Measurements from ENCODE around the gene FBN1. TPM values are rescaled to one million over a fixed set of nuclear protein-coding genes. Genes with fewer than 3 reads are reported as not detected.
A peak's percentile ranks its signal among the peaks of the same experiment; 100 is the strongest.

FBN1 gene
- total RNA-seq, 6 experiments from 2014 or later: 1.7 to 12.0 (median 8.7) TPM

DNA sequence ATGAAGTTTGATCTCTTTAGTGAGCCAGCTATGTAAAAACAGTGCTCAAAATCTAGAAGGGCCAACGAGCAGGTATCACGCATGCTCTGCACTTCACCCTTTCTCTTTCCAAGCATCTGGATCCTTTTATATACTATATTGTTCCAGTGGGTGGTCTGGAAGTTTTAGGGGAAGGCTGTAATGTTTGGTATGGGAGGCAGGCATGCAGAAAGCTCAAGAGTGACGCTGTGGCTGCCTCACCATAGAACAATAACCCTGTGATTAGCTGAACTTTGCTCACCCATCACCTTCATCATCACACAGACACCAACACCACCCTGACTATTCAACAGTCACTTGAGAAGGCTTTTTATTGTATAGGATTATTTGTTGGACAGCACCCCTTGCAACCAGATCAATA lies 81.6 kb downstream of the FBN1 start:
- Histone ChIP-seq H3K27ac (no peak overlapping the region), H3K4me1 (no peaks in the 10 kb centered on the region), H3K9me3 (no peaks in the 10 kb centered on the region), H3K36me3 (no peaks in the 10 kb centered on the region), H3K4me3 (no peak overlapping the region), H3K27me3 (no peaks in the 10 kb centered on the region)
- no peak for ATAC-seq
- intact Hi-C loops (cut with DNase I): no loop called here
- no peak for TF ChIP-seq CTCF (IDR thresholded peaks at IDR 0.05)
- no peak for TF ChIP-seq POLR2A (IDR thresholded peaks at IDR 0.05)
- no peak for DNase-seq
- WGBS (ENCODE audit: insufficient coverage, low coverage, low lambda C conversion rate, missing lambda C conversion rate): 56% methylated on average over 3 of the region's 3 CpGs

GRCh38 chr15:48560321-48561051 lies 85.0 kb downstream of the FBN1 start:
- intact Hi-C loops (cut with DNase I): no loop called here
- no peaks in the 10 kb centered on the region for H3K9me3 ChIP-seq
- DNase-seq: no peak
- WGBS (ENCODE audit: insufficient coverage, low coverage, low lambda C conversion rate, missing lambda C conversion rate): 78% methylated on average over 7 of the region's 7 CpGs
- TF ChIP-seq CTCF (IDR thresholded peaks at IDR 0.05): no peak
- TF ChIP-seq POLR2A (IDR thresholded peaks at IDR 0.05): no peak
- ATAC-seq: peak in 3 of 4 donors; percentile 26 to 44 (median 41)
- no peak overlapping the region for H3K4me3 ChIP-seq
- no peaks in the 10 kb centered on the region for H3K36me3 ChIP-seq
- H3K27me3 ChIP-seq: no peaks in the 10 kb centered on the region
- no peaks in the 10 kb centered on the region for H3K4me1 ChIP-seq
- H3K27ac ChIP-seq: no peak overlapping the region

DNA sequence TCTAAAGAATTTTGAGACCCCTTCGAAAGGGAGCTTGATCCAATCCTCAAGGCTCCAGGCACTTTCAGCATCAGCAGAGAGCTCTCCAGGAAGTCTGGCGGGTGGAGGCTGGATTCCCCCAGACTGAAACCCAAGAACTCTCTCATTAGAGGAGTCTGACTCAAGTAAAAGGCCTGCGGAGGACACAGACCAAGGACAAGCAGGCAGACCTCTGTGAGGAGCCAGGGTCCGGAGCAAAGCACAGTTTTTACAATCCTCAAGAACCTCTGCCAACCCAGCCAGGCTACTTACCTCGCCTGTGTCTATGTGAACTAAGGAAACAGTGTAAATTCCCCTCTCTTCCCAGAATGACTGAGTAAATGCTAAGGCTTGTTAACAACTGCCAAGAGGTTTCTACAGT lies 86.2 kb downstream of the FBN1 start:
- H3K27ac ChIP-seq: no peak overlapping the region
- ATAC-seq: peak in 2 of 4 donors; percentile 17 to 22
- no peaks in the 10 kb centered on the region for H3K27me3 ChIP-seq
- no peak for DNase-seq
- H3K36me3 ChIP-seq: no peaks in the 10 kb centered on the region
- no peak for TF ChIP-seq POLR2A (IDR thresholded peaks at IDR 0.05)
- no peak for TF ChIP-seq CTCF (IDR thresholded peaks at IDR 0.05)
- no peaks in the 10 kb centered on the region for H3K4me1 ChIP-seq
- H3K9me3 ChIP-seq: no peaks in the 10 kb centered on the region
- 44% methylated on average over 5 of the region's 5 CpGs for WGBS (ENCODE audit: insufficient coverage, low coverage, low lambda C conversion rate, missing lambda C conversion rate)
- no peak overlapping the region for H3K4me3 ChIP-seq
- intact Hi-C loops (cut with DNase I): no loop called here

DNA sequence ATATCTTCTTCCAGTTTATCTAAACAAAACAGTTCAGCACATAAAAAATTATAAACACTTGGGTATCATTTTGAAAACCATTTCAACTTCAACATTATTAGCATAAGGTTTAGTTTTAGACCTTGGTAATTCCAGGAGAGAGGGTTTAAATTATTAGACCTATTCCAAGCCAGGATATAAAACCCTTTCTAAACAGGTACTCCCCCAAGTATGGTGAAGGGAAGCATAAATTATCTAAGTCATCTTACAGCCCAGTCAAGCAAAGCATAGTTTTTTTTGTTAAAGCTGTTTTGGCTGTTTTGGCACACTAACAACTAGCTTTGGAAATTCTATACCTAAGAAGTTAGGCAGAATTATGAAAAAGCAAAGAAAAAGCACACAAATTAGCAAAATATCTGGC lies 87.3 kb downstream of the FBN1 start:
- Histone ChIP-seq H3K36me3 (no peaks in the 10 kb centered on the region), H3K4me3 (no peak overlapping the region), H3K4me1 (no peaks in the 10 kb centered on the region), H3K9me3 (no peaks in the 10 kb centered on the region), H3K27ac (no peak overlapping the region), H3K27me3 (no peaks in the 10 kb centered on the region)
- TF ChIP-seq CTCF (IDR thresholded peaks at IDR 0.05) (no peak), POLR2A (IDR thresholded peaks at IDR 0.05) (no peak)
- intact Hi-C loops (cut with DNase I): no loop called here
- no peak for ATAC-seq
- DNase-seq: no peak

DNA sequence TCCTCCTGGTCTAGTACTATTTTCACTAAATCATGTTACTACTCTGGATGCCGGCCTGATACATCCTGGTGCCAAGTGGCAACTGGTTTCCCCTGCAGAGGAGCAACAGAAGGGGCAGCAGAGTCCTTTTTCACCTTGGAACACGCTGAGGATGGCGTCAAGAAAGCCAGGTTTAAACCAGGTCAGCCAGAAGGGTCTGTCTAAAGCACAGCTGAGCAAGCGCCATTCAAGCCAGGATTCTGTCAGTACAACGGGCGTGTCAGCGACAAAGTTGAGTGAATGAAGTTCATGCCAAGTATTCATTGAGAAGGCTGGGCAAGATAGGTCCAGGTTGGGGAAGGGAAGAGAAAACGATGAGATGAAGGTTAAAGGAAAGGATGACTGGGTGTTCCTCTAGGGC lies 88.2 kb downstream of the FBN1 start:
- H3K4me3 ChIP-seq: no peak overlapping the region
- H3K27ac ChIP-seq: no peak overlapping the region
- DNase-seq (no peak), ATAC-seq (no peak)
- H3K27me3 ChIP-seq: no peaks in the 10 kb centered on the region
- no peaks in the 10 kb centered on the region for H3K4me1 ChIP-seq
- intact Hi-C loops (cut with DNase I): no loop called here
- TF ChIP-seq CTCF (IDR thresholded peaks at IDR 0.05): no peak
- TF ChIP-seq POLR2A (IDR thresholded peaks at IDR 0.05): no peak
- no peaks in the 10 kb centered on the region for H3K9me3 ChIP-seq
- H3K36me3 ChIP-seq: no peaks in the 10 kb centered on the region
- 84% methylated on average over 4 of the region's 8 CpGs for WGBS (ENCODE audit: insufficient coverage, low coverage, low lambda C conversion rate, missing lambda C conversion rate)
